HAP-1 (cell line): ENCODE results near the gene UBE2E3.
"Not testable (repeated sequence)": the region's sequence is repeated elsewhere in the genome, so short reads cannot be mapped to it uniquely, and the experiment has no call there.

ENCODE experiments used
- DNase-seq, 2 experiments: peaks; one replicate each; pipeline ENCODE4 v3.0.0-alpha.2; 2016 to 2020; ENCODE audit warnings: low spot score in 2 of 2
- H3K27me3 ChIP-seq: fragments of 250-450 bp; sonication (Bioruptor Pico); 2 replicates; pipeline ENCODE4 v1.5.1; 2020; ENCODE audit warnings: low read depth, mild to moderate bottlenecking, moderate library complexity
- H3K36me3 ChIP-seq: fragments of 250-450 bp; sonication (Bioruptor Pico); replicated peaks from 2 replicates; pipeline ENCODE4 v1.5.1; 2020; ENCODE audit warnings: mild to moderate bottlenecking
- H3K4me1 ChIP-seq: fragments of 250-450 bp; sonication (Bioruptor Pico); 2 replicates; pipeline ENCODE4 v1.5.1; 2020; ENCODE audit warnings: mild to moderate bottlenecking
- H3K4me3 ChIP-seq: fragments of 250-450 bp; sonication (Bioruptor Pico); 2 replicates; pipeline ENCODE4 v1.5.1; 2020; ENCODE audit warnings: mild to moderate bottlenecking, moderate library complexity
- H3K9me3 ChIP-seq: fragments of 250-450 bp; sonication (Bioruptor Pico); 2 replicates; pipeline ENCODE4 v1.5.1; 2020; ENCODE audit warnings: mild to moderate bottlenecking, moderate library complexity
- in situ Hi-C: fragments of 300-500 bp; cut with MboI; formaldehyde crosslinking; loops from 3 replicates; pipeline ENCODE4 v1.14.3; 2020; ENCODE audit warnings: low sequenced_read_pairs, inconsistent platforms, mixed read lengths

Gene UBE2E3

DNA sequence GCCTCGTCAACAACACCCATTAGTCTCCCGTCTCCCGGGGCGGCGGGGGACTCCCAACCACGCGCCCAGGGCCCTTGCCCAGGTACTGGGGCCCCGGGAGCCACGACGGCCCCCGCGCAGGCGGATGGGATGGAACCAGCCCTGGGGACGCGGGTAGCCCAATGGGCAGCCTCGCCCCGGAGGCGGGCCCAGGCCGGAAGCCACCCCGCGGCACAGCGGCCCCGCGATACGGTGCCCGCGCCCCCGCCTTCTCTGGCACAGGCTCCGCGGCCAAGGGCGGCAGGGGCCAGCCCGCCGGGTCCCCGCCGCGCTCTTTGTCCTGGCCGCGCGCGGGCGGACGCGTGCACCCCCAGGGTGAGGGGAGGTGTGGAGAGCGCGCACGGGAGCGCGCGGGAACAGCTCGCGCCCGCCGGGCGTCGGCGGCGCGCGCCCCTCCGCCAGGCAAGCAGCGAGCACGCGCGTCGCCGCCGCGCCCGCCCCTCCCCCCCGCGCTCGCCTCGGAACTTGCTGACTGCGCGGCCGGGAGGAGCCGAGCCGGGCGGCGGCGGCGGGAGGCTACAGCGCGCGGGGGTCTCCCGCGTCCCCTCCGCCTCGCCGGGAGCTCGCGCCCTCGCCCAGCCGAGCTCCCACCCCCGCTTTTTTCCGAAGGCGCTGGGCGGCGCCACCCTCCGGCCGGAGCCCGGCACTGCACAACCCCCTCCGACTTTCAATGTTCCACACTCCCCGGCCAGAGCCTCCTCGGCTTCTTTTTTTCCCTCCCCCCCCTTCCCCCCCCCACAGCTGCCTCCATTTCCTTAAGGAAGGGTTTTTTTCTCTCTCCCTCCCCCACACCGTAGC, at the start of gene UBE2E3:
UBE2E3 (plus strand) TSS at position 500 of the 837 bp plus-strand sequence. CDS start 1,438 bp downstream, outside the sequence.
- peak; percentile 77 to 92 for DNase-seq
- Histone ChIP-seq H3K4me3 (peak within 1 kb of the TSS; percentile 61), H3K4me1 (peaks cover 20% of the 10 kb centered on the region), H3K27me3 (no peaks in the 10 kb centered on the region), H3K9me3 (no peaks in the 10 kb centered on the region), H3K36me3 (peaks cover 28% of the 10 kb centered on the region)
- in situ Hi-C loops: loop anchor here (10.0 kb wide), 1 partner anchor 856 kb away; no protein-coding TSS in a partner anchor

DNA sequence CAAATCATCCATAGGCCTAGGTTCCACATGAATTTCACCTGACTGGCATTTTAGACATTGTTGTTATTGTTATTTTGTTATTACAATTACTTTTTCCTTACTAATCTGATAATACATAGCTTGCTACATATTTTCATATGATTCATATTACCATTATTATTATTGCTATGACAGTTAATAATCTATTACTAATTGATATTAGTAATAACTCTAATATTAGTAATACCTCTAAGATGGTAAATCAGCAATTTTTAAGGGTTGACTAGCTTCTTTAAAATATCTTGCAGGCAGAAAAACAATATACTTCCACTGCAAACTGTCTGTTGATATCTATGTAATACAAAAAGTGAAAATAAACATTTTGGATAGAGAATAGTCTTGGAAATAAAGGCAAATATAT, 48.6 kb upstream of the UBE2E3 start:
- peaks cover 2% of the 10 kb centered on the region; the same call in 1 of the 2 replicates for H3K4me1 ChIP-seq
- H3K9me3 ChIP-seq: no peaks in the 10 kb centered on the region
- H3K36me3 ChIP-seq: no peaks in the 10 kb centered on the region
- no peak overlapping the region for H3K4me3 ChIP-seq
- DNase-seq: no peak
- in situ Hi-C loops: no loop called here
- H3K27me3 ChIP-seq: no peaks in the 10 kb centered on the region

DNA sequence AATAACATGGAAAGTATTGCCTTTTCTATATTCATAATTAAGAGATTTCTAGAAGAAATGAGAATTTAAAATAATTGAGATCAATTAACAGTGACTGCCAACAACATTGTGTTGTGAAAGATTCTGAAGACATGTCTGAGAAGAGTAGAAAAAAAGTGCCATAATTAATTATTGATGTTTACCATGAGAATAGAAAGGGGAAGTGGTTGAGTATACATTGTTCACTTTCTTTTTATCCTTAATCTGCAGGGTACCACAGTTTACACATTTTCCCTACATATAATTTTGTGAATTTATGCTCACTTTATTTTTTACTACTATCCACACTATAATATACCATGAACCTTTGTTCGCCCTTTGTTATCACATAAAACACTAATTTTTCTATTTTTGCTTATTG, 47.1 kb upstream of the UBE2E3 start:
- Histone ChIP-seq H3K36me3 (no peaks in the 10 kb centered on the region), H3K9me3 (no peaks in the 10 kb centered on the region), H3K4me1 (peaks cover 2% of the 10 kb centered on the region; the same call in 1 of the 2 replicates), H3K27me3 (no peaks in the 10 kb centered on the region), H3K4me3 (no peak overlapping the region)
- in situ Hi-C loops: no loop called here
- no peak for DNase-seq

DNA sequence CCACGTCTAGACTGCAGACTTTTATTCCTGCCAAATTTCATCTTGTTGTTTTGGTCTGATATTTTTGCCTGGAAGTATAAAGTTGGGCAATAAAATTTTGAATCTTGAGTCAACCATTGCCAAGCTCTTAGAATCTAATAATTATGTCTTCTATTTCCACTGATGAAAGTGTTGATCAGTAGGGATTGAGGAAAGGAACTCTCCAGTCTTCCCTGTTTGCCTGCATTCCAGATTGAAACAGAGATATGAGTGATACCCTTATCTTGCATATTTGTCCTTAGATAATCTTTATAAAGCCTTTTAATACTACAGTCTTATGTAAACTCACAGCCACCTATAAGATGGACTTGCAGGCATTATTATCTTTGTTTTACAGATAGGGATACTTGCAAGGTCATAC, 45.5 kb upstream of the UBE2E3 start:
- Histone ChIP-seq H3K4me1 (peaks cover 2% of the 10 kb centered on the region; the same call in 1 of the 2 replicates), H3K27me3 (no peaks in the 10 kb centered on the region), H3K4me3 (no peak overlapping the region), H3K36me3 (no peaks in the 10 kb centered on the region), H3K9me3 (no peaks in the 10 kb centered on the region)
- DNase-seq: peak in 1 of 2 experiments; percentile 11
- in situ Hi-C loops: no loop called here

DNA sequence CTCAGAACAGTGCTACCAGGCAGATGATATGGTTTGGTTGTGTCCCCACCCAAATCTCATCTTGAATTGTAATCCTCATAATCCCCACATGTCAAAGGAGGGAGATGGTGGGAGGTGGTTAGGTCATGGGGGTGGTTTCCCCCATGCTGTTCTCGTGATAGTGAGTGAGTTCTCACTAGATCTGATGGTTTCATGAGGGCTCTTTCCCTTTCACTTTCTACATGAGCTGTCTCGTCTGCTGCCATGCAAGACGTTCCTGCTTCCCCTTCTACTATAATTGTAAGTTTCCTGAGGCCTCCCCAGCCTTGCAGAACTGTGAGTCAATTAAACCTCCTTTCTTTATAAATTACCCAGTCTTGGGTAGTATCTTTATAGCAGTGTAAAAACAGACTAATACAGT, 42.9 kb upstream of the UBE2E3 start:
- in situ Hi-C loops, H3K27me3 ChIP-seq, H3K9me3 ChIP-seq, H3K4me1 ChIP-seq, H3K4me3 ChIP-seq, H3K36me3 ChIP-seq, DNase-seq: not testable (repeated sequence)

DNA sequence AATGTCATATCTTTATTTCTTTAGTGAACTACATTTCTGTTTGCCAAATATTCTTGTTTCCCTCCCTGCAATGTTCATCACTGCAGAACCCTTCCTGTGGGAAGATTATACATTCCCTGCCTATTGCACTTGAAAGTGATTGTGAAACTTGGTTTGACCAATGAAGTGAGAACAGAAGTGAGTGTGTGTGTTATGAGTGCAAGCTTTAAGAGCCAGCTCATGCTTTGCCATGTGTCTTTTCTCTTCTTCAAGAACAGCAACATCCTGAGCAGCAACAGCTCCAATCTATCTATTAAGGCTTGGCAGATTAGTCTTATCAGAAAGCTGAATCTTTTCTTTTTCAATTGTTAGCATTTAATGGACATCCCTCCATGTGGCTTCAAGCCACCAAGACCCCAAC, 42.0 kb upstream of the UBE2E3 start:
- no peak overlapping the region for H3K4me3 ChIP-seq
- H3K36me3 ChIP-seq: no peaks in the 10 kb centered on the region
- H3K4me1 ChIP-seq: peaks cover 2% of the 10 kb centered on the region; the same call in 1 of the 2 replicates
- no peaks in the 10 kb centered on the region for H3K27me3 ChIP-seq
- no peaks in the 10 kb centered on the region for H3K9me3 ChIP-seq
- no peak for DNase-seq
- in situ Hi-C loops: no loop called here

DNA sequence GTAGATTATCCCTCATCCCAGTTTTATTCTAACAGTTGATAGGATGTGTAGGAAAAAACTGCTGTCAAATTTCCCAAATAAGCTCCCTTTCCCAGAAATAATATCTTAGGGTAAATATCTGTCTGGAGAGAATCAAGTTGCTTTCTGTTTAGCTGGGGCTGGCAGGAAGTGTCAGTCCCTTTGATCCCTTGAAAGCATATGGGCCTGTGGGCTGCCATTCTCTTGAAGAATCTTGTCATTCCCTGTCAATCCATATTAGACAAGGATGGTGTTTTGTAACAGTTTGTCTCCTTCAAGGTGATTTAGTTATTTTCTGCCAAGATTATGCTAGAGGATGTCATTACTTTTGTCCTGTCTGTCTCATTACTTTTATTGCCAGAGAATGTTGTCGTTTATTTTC, 37.1 kb upstream of the UBE2E3 start:
- Histone ChIP-seq H3K4me3 (no peak overlapping the region), H3K4me1 (no peaks in the 10 kb centered on the region), H3K36me3 (no peaks in the 10 kb centered on the region), H3K9me3 (no peaks in the 10 kb centered on the region), H3K27me3 (no peaks in the 10 kb centered on the region)
- in situ Hi-C loops: no loop called here
- no peak for DNase-seq

DNA sequence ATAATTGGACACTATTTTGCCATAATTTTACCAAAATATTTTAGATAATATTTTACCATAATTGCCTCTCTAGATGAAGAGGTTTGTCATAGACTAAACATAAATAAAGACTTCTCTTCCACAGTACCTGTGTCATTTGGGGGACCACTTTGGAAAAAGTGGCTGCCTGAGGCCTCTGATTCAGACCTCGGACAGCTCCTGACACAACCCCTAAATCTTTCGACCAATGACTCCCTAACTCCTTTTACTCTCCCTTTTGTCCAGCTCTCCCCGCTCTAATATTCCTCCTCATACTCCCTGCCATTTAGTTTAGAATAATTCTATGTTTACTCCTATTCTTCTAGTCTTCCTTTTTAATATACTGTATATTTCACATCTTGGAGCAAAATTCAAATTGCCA, 36.0 kb upstream of the UBE2E3 start:
- in situ Hi-C loops: no loop called here
- Histone ChIP-seq H3K36me3 (no peaks in the 10 kb centered on the region), H3K4me1 (no peaks in the 10 kb centered on the region), H3K4me3 (no peak overlapping the region), H3K27me3 (no peaks in the 10 kb centered on the region), H3K9me3 (no peaks in the 10 kb centered on the region)
- DNase-seq: no peak

DNA sequence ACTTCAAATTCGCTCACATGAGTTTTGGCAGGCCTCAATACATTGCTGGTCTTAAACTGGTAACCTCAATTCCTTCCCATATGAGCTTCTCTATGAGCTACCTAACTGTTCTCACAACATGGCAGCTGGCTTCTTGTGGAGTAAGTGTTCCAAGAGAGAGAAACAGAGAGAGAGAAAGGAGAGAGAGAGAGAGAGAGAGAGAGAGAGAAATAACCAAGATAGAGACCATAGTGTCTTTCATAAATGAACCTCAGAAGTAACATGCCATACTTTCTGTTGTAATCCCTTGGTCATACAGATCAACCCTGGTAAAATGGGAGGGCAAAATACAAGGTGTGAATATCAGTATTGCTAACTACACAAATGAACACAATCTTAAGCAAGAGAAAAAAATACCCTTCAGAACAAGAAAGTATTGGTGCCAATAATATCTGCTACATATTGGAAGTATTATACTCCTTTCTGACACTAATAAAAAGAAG, 33.2 kb upstream of the UBE2E3 start:
- H3K27me3 ChIP-seq: no peaks in the 10 kb centered on the region
- no peaks in the 10 kb centered on the region for H3K4me1 ChIP-seq
- no peaks in the 10 kb centered on the region for H3K9me3 ChIP-seq
- H3K36me3 ChIP-seq: no peaks in the 10 kb centered on the region
- in situ Hi-C loops: no loop called here
- no peak overlapping the region for H3K4me3 ChIP-seq
- no peak for DNase-seq

DNA sequence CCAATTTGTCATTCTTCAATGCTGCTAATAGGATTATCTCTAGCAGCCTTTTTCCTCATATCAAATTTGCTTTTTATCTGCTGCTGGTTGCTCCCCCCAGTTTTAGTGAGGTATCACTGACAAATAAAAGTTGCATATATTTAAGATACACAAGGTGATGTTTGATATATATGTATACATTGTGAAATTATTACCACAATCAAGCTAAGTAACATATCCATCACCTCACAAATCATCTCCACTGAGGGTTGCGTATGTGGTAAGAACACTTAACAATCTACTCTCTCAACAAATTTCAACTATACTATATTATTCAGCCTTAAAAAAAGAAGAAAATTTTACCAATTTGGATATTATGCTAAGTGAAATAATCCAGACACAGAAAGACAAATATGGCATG, 30.5 kb upstream of the UBE2E3 start:
- in situ Hi-C loops: no loop called here
- no peak for DNase-seq
- no peaks in the 10 kb centered on the region for H3K36me3 ChIP-seq

DNA sequence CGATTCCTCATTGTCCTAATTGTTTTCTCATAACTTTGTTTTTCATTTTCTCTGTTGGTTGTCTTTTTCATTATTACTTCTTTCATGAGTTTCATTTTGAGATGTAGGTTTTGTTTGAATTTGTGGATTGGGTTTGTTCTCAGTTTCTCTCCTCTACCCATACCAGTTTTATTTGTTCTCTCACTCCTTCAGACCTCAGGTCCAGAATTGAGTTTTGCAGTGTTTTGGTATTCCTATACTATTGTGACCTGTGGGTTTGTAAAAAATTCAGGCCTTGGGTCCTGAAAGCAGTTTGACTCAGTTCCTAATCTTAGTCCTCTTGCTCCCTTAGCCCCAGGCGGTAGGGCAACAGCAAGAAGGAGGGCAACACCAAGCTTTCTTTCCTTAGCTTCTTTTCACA, 28.3 kb upstream of the UBE2E3 start:
- Histone ChIP-seq H3K9me3 (no peaks in the 10 kb centered on the region), H3K27me3 (no peaks in the 10 kb centered on the region), H3K4me3 (no peak overlapping the region), H3K4me1 (no peaks in the 10 kb centered on the region), H3K36me3 (no peaks in the 10 kb centered on the region)
- in situ Hi-C loops: no loop called here
- no peak for DNase-seq

More for the DNA sequence above, 30.5 kb upstream of the UBE2E3 start:
- Histone ChIP-seq H3K4me3 (no peak overlapping the region), H3K27me3 (no peaks in the 10 kb centered on the region), H3K9me3 (no peaks in the 10 kb centered on the region), H3K4me1 (no peaks in the 10 kb centered on the region)

DNA sequence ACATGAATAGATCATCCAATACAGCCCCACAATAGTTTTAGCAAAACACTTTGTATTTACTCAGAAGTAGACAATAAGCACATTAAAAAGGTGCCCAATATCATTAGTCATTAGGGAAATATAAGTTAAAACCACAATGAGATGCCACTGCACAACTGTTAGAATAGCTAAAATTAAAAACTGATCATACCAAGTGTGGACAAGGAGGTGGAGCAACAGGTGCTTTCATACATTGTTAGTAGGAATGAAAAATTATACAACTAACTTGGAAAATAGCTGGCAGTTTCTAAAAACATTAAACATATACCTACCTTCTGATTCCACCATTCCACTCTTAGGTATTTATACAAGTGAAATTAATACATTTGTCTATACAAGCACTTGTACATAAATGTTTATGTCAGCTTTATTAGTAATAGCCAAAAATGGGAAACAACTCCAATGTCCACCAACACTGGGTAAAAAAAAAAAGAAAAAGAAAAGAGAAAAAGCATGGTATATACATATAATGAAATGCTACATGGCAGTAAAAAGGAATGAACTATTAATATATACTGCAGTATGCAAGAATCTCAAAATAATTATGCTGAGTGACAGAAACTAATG, 27.6 kb upstream of the UBE2E3 start:
- Histone ChIP-seq H3K4me1 (no peaks in the 10 kb centered on the region), H3K4me3 (no peak overlapping the region), H3K27me3 (no peaks in the 10 kb centered on the region), H3K36me3 (no peaks in the 10 kb centered on the region), H3K9me3 (no peaks in the 10 kb centered on the region)
- DNase-seq: no peak
- in situ Hi-C loops: no loop called here

DNA sequence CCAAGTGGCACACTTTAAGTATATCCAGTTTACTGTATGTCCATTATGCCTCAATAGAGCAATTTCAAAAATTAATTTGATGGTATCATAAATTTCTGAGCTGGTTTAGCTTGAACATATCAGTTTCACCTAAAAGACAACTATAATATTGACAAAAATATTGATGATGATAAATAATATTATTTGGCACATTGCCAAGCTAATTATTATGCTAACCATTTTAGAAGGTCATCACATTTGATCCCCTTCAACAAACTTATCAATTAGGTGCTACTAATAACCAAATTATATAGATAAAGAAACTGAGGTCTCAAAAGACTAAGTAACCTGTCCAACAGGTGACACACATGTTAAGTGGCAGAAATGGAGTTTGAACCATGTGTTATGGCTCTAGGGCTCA, 26.9 kb upstream of the UBE2E3 start:
- Histone ChIP-seq H3K27me3 (no peaks in the 10 kb centered on the region), H3K36me3 (no peaks in the 10 kb centered on the region), H3K4me1 (no peaks in the 10 kb centered on the region), H3K4me3 (no peak overlapping the region), H3K9me3 (no peaks in the 10 kb centered on the region)
- in situ Hi-C loops: no loop called here
- no peak for DNase-seq

DNA sequence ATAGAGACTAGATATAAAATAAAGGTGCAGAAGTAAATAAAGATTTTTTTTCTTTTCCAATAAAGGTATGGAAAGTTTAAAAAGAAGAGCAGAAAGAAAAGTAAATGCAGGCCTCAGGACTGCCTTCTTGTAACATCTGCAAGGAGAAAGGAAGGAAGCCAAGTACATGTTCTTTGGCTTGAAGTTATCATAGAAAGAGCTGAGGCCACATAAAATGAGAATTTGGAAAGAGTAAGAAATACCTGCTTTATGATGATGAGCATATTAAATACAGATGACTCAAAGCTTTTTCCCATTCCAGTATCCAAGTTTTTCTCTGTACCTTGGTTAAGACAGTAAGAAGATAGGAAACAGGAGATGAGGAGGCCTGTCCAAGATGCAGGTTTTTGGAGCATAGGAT, 25.3 kb upstream of the UBE2E3 start:
- Histone ChIP-seq H3K4me1 (no peaks in the 10 kb centered on the region), H3K27me3 (no peaks in the 10 kb centered on the region), H3K36me3 (no peaks in the 10 kb centered on the region), H3K9me3 (no peaks in the 10 kb centered on the region), H3K4me3 (no peak overlapping the region)
- in situ Hi-C loops: no loop called here
- DNase-seq: no peak
